Activated naive CD4-positive, alpha-beta T cell treated with anti-CD3 and anti-CD28 coated beads, Interleukin-2, amount 10 ng/mL, durations not matched to agents 7 days and 5 days (primary cell): ENCODE data around the gene SLAIN2.
"Not testable (repeated sequence)": the region's sequence is repeated elsewhere in the genome, so short reads cannot be mapped to it uniquely, and the experiment has no call there.

ENCODE experiments used
- CTCF ChIA-PET: fragments of 350-600 bp; sonication (Branson Sonifier 250); formaldehyde crosslinking; loops from one replicate; lab custom pipeline; 2021; ENCODE audit warnings: antibody characterized with exemption; lab: Charles Lee
- DNase-seq: peaks from one replicate; pipeline ENCODE4 v3.0.0-alpha.2; 2020
- H3K27ac Mint-ChIP-seq: one replicate; pipeline ENCODE4 v1.8.0; 2021; ENCODE audit warnings: mild to moderate bottlenecking, moderate library complexity, mixed read lengths
- H3K27me3 Mint-ChIP-seq: one replicate; pipeline ENCODE4 v1.8.0; 2021; ENCODE audit warnings: mild to moderate bottlenecking, mixed read lengths
- H3K36me3 Mint-ChIP-seq: one replicate; pipeline ENCODE4 v1.8.0; 2021; ENCODE audit warnings: mixed read lengths
- H3K4me1 Mint-ChIP-seq: one replicate; pipeline ENCODE4 v1.8.0; 2021; ENCODE audit warnings: mixed read lengths
- H3K4me3 Mint-ChIP-seq: one replicate; pipeline ENCODE4 v1.8.0; 2021; ENCODE audit warnings: mild to moderate bottlenecking, moderate library complexity, mixed read lengths
- H3K9me3 Mint-ChIP-seq: one replicate; pipeline ENCODE4 v1.8.0; 2021; ENCODE audit warnings: mixed read lengths

Gene SLAIN2

GRCh38 chr4:48409203-48409602, 67.9 kb downstream of the SLAIN2 start:
- Mint-ChIP-seq H3K4me3 (no peak overlapping the region), H3K27ac (no peak overlapping the region), H3K36me3 (peaks cover 23% of the 10 kb centered on the region), H3K27me3 (no peaks in the 10 kb centered on the region), H3K9me3 (no peaks in the 10 kb centered on the region), H3K4me1 (no peaks in the 10 kb centered on the region)
- no peak for DNase-seq
- CTCF ChIA-PET = interaction anchor here (1.2 kb wide), 1 partner anchor 16 kb away, joined by 3 read pairs; no protein-coding TSS in a partner anchor

GRCh38 chr4:48410812-48411211, 69.5 kb downstream of the SLAIN2 start:
- CTCF ChIA-PET = no interaction called here
- H3K27ac Mint-ChIP-seq = no peak overlapping the region

GRCh38 chr4:48420144-48420543, 78.8 kb downstream of the SLAIN2 start:
- Mint-ChIP-seq H3K4me1 (no peaks in the 10 kb centered on the region), H3K27ac (no peak overlapping the region), H3K4me3 (no peak overlapping the region), H3K36me3 (peaks cover 27% of the 10 kb centered on the region), H3K27me3 (no peaks in the 10 kb centered on the region), H3K9me3 (no peaks in the 10 kb centered on the region)
- CTCF ChIA-PET = interaction anchor here (0.8 kb wide), 1 partner anchor 8 kb away, joined by 3 read pairs; no protein-coding TSS in a partner anchor
- no peak for DNase-seq

More at GRCh38 chr4:48410812-48411211, 69.5 kb downstream of the SLAIN2 start:
- no peak for DNase-seq
- no peaks in the 10 kb centered on the region for H3K9me3 Mint-ChIP-seq
- H3K4me1 Mint-ChIP-seq = no peaks in the 10 kb centered on the region
- H3K4me3 Mint-ChIP-seq = no peak overlapping the region
- peaks cover 20% of the 10 kb centered on the region for H3K36me3 Mint-ChIP-seq
- H3K27me3 Mint-ChIP-seq = no peaks in the 10 kb centered on the region

- no peaks in the 10 kb centered on the region for H3K27me3 Mint-ChIP-seq
- DNase-seq = no peak
- H3K36me3 Mint-ChIP-seq = peaks cover 27% of the 10 kb centered on the region
- H3K27ac Mint-ChIP-seq = no peak overlapping the region
- CTCF ChIA-PET = no interaction called here
- no peaks in the 10 kb centered on the region for H3K4me1 Mint-ChIP-seq
- H3K9me3 Mint-ChIP-seq = no peaks in the 10 kb centered on the region
- no peak overlapping the region for H3K4me3 Mint-ChIP-seq
Measured at GRCh38 chr4:48421101-48421500, 79.8 kb downstream of the SLAIN2 start.

- no peak for DNase-seq
- no peak overlapping the region for H3K4me3 Mint-ChIP-seq
- no peaks in the 10 kb centered on the region for H3K27me3 Mint-ChIP-seq
- H3K27ac Mint-ChIP-seq = no peak overlapping the region
- CTCF ChIA-PET = interaction anchor here (0.7 to 1.0 kb wide), 2 partner anchors 9 to 117 kb away, joined by 3 read pairs; no protein-coding TSS in a partner anchor
- H3K4me1 Mint-ChIP-seq = peaks cover 26% of the 10 kb centered on the region
- H3K36me3 Mint-ChIP-seq = peaks cover 14% of the 10 kb centered on the region
- H3K9me3 Mint-ChIP-seq = no peaks in the 10 kb centered on the region
Measured at GRCh38 chr4:48428926-48429325, 87.6 kb downstream of the SLAIN2 start.

DNA sequence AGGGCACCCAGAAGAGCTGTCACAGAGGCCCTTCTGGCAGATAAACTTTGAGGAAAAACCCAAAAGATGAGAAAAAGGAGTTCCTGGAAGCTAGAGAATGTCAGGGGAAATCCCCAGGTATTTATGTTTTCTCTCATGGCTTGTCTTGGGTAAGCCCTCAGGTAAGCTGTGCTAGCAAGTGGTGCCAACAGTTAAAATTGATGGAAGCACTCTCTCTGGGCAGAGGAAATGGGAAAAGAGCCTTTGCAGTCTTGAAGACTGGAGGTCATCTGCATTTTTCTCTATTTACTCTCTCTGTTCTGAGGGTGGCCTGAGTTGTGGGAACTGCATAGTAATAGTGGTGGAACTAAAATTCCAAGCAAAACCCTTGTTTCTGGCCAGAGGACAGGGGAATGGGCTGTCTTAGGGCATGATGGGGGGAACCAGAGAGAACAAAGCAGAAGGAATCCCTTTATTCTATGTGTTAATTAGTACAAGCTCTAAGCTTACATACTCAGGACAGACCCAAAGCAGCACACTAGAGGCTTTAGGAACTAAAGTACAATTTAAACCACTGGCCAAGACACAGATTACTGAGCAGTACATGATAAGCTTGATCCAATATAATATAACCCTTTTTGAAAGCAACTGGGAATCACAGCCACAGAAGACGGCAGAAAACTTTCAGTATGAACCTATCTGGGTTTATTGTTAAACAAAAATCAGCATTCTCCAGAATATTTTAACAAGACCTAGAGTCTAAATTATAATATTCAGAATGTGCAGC, 88.6 kb downstream of the SLAIN2 start:
- CTCF ChIA-PET = interaction anchor here (0.7 kb wide), 2 partner anchors 118 to 170 kb away, joined by 3 read pairs; no protein-coding TSS in a partner anchor

DNA sequence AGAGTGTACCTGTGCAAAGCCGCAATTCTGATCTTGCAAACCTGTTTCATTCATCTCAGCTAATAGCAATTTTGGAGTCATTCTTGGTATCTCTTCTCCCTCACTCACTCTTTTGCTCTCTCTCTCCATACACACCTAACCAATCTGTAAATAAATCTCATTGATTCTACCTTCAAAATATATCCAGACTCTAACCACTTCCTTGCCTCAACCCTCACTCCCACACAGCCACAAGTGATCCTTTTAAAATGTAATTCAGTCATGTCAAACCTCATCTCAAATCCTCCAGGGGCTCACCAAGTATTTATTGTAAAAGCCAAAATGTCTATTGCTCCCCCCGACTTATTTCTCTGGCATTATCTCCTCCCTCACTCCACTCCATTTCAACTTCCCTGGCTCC, 90.1 kb downstream of the SLAIN2 start:
- CTCF ChIA-PET = no interaction called here
- Mint-ChIP-seq H3K27ac (no peak overlapping the region), H3K27me3 (no peaks in the 10 kb centered on the region), H3K36me3 (peaks cover 14% of the 10 kb centered on the region), H3K9me3 (no peaks in the 10 kb centered on the region), H3K4me1 (peaks cover 26% of the 10 kb centered on the region), H3K4me3 (no peak overlapping the region)
- peak; percentile 25 for DNase-seq

More for the DNA sequence above, 88.6 kb downstream of the SLAIN2 start:
- peaks cover 14% of the 10 kb centered on the region for H3K36me3 Mint-ChIP-seq
- H3K27ac Mint-ChIP-seq = no peak overlapping the region
- no peak for DNase-seq
- no peak overlapping the region for H3K4me3 Mint-ChIP-seq
- H3K9me3 Mint-ChIP-seq = no peaks in the 10 kb centered on the region
- no peaks in the 10 kb centered on the region for H3K27me3 Mint-ChIP-seq
- peaks cover 26% of the 10 kb centered on the region for H3K4me1 Mint-ChIP-seq

- peaks cover 14% of the 10 kb centered on the region for H3K36me3 Mint-ChIP-seq
- H3K4me3 Mint-ChIP-seq = no peak overlapping the region
- no peaks in the 10 kb centered on the region for H3K9me3 Mint-ChIP-seq
- CTCF ChIA-PET = no interaction called here
- DNase-seq = no peak
- H3K27ac Mint-ChIP-seq = no peak overlapping the region
- H3K27me3 Mint-ChIP-seq = no peaks in the 10 kb centered on the region
- peaks cover 26% of the 10 kb centered on the region for H3K4me1 Mint-ChIP-seq
Measured at GRCh38 chr4:48432017-48432416, 90.7 kb downstream of the SLAIN2 start.

DNA sequence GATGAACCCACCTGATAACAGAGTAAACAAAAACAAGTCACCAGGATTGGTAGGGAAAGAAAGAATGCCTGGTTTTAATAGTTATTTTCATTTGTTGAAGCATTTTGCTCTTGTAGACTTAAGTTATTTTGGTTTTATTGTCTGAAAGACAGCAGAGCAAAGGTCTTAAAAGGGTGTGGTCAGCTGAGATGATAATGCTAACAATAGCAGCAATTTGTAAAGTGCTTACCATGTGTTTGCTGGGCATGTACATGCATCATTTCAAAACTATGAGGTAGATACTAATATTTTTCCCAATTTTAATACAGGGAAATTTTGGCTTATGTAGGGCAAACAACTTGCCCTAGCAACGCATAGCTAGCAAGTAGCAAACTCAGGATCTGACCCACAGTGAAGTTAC, 95.0 kb downstream of the SLAIN2 start:
- CTCF ChIA-PET = interaction anchor here (1.0 kb wide), 1 partner anchor 30 kb away, joined by 3 read pairs; no protein-coding TSS in a partner anchor

DNA sequence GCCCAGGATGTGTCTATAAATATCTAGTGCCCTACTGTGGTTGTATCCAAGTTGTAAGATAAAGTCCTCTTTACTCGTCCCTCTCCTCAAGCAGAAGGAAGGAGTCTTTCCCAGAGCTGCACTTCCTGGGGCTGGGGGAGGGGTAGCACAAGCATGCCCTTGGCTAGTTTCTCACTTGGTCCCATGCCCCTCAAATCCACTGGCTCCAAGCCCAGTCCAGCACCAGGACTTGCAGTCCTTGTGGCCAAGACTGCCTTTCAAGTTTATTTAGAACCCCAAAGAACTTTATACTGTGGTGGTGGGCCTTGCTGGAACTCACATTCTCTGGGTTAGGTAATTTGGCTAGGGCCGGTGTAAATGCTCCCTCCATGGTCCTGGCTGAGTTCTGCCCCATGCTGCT, 98.7 kb downstream of the SLAIN2 start:
- Mint-ChIP-seq H3K27ac (no peak overlapping the region), H3K9me3 (no peaks in the 10 kb centered on the region), H3K36me3 (no peaks in the 10 kb centered on the region), H3K27me3 (peaks cover 14% of the 10 kb centered on the region), H3K4me1 (no peaks in the 10 kb centered on the region), H3K4me3 (no peak overlapping the region)
- CTCF ChIA-PET = no interaction called here
- no peak for DNase-seq

More for the DNA sequence above, 95.0 kb downstream of the SLAIN2 start:
- H3K4me1 Mint-ChIP-seq = peaks cover 8% of the 10 kb centered on the region
- no peaks in the 10 kb centered on the region for H3K36me3 Mint-ChIP-seq
- no peak overlapping the region for H3K4me3 Mint-ChIP-seq
- DNase-seq = no peak
- H3K9me3 Mint-ChIP-seq = no peaks in the 10 kb centered on the region
- peaks cover 14% of the 10 kb centered on the region for H3K27me3 Mint-ChIP-seq
- no peak overlapping the region for H3K27ac Mint-ChIP-seq

DNA sequence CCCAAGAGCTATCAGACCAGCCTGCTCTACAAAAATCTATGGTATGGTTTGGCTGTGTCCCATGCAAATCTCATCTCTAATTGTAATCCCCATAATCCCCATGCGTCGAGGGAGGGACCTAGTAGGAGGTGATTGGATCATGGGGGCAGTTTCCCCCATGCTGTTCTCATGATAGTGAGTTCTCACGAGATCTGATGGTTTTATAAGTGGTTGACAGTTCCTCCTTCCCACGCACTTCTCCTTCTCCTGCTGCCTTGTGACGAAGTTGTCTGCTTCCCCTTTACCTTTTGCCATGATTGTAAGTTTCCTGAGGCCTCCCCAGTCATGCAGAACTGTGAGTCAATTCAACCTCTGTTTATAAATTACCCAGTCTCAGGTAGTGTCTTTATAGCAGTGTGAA, 99.6 kb downstream of the SLAIN2 start:
- not testable (repeated sequence) for H3K27ac Mint-ChIP-seq, H3K9me3 Mint-ChIP-seq

DNA sequence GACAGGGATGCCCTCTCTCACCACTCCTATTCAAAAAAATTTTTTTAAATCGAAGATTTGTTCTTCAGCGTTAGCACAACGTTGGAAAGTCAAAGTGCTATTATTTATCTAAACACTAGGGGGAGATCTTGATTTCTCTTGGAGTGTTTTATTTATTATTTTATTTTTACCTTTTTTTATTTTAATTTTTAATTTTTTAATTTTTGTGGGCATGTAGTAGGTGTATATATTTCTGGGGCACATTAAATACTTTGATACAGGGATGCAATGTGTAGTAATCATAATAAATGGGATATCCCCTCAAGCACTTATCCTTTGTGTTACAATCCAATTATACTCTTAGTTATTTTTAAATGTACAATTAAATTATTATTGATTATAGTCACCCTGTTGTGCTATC, 104.4 kb downstream of the SLAIN2 start:
- Mint-ChIP-seq H3K36me3 (no peaks in the 10 kb centered on the region), H3K27me3 (peaks cover 5% of the 10 kb centered on the region), H3K4me1 (no peaks in the 10 kb centered on the region), H3K27ac (no peak overlapping the region), H3K9me3 (no peaks in the 10 kb centered on the region), H3K4me3 (no peak overlapping the region)
- CTCF ChIA-PET = interaction anchor here (1.5 kb wide), 1 partner anchor 39 kb away, joined by 3 read pairs; no protein-coding TSS in a partner anchor
- no peak for DNase-seq

More for the DNA sequence above, 99.6 kb downstream of the SLAIN2 start:
- H3K36me3 Mint-ChIP-seq, DNase-seq, H3K4me1 Mint-ChIP-seq, H3K4me3 Mint-ChIP-seq: not testable (repeated sequence)
- H3K27me3 Mint-ChIP-seq = peaks cover 14% of the 10 kb centered on the region
- CTCF ChIA-PET = interaction anchor here (0.6 to 1.4 kb wide), 2 partner anchors 104 to 107 kb away, joined by 3 to 4 read pairs; no protein-coding TSS in a partner anchor

DNA sequence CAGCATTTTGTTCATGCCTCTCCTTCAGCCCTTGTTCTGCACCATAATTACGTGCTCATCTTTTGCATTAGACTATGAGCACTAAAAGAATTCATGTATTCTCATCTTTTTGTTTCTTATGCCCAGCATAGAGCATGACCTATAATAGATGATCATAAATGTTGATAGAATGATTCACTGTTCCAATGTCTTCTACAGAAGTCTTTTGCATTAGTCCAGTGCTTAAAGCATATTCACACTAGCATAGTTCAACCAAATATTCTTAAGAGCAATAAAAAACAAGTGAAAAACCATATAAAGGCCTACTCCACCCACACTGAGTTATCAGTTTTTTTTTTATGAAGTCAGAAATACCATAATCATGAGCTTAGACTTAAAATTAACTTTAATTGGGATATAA, 105.3 kb downstream of the SLAIN2 start:
- no peak for DNase-seq
- Mint-ChIP-seq H3K27ac (no peak overlapping the region), H3K27me3 (peaks cover 5% of the 10 kb centered on the region), H3K36me3 (no peaks in the 10 kb centered on the region), H3K9me3 (no peaks in the 10 kb centered on the region), H3K4me3 (no peak overlapping the region), H3K4me1 (no peaks in the 10 kb centered on the region)
- CTCF ChIA-PET = interaction anchor here (0.7 kb wide), 1 partner anchor 516 kb away, joined by 3 read pairs; no protein-coding TSS in a partner anchor

- CTCF ChIA-PET = no interaction called here
- no peaks in the 10 kb centered on the region for H3K36me3 Mint-ChIP-seq
- no peak for DNase-seq
- H3K4me3 Mint-ChIP-seq = no peak overlapping the region
- no peaks in the 10 kb centered on the region for H3K9me3 Mint-ChIP-seq
- no peak overlapping the region for H3K27ac Mint-ChIP-seq
- H3K4me1 Mint-ChIP-seq = no peaks in the 10 kb centered on the region
- peaks cover 5% of the 10 kb centered on the region for H3K27me3 Mint-ChIP-seq
Measured at GRCh38 chr4:48449151-48449550, 107.8 kb downstream of the SLAIN2 start.

- no peaks in the 10 kb centered on the region for H3K36me3 Mint-ChIP-seq
- CTCF ChIA-PET = interaction anchor here (0.6 kb wide), 1 partner anchor 9 kb away, joined by 3 read pairs; no protein-coding TSS in a partner anchor
- peaks cover 13% of the 10 kb centered on the region for H3K27me3 Mint-ChIP-seq
- no peak overlapping the region for H3K27ac Mint-ChIP-seq
- no peaks in the 10 kb centered on the region for H3K4me1 Mint-ChIP-seq
- H3K4me3 Mint-ChIP-seq = no peak overlapping the region
- no peak for DNase-seq
- H3K9me3 Mint-ChIP-seq = no peaks in the 10 kb centered on the region
Measured at GRCh38 chr4:48450740-48451139, 109.4 kb downstream of the SLAIN2 start.
